GM20431 (cell line): Measurements from ENCODE around the gene MTHFD2.
"Not testable (repeated sequence)": the region's sequence is repeated elsewhere in the genome, so short reads cannot be mapped to it uniquely, and the experiment has no call there.

Experiments used
- in situ Hi-C: fragments of 300-500 bp; cut with MseI, MboI; formaldehyde crosslinking; loops from one replicate; pipeline ENCODE4 v1.15.0; 2020; ENCODE audit warnings: low sequenced_read_pairs; ENCODE audit not compliant: unreplicated experiment

Gene MTHFD2

DNA sequence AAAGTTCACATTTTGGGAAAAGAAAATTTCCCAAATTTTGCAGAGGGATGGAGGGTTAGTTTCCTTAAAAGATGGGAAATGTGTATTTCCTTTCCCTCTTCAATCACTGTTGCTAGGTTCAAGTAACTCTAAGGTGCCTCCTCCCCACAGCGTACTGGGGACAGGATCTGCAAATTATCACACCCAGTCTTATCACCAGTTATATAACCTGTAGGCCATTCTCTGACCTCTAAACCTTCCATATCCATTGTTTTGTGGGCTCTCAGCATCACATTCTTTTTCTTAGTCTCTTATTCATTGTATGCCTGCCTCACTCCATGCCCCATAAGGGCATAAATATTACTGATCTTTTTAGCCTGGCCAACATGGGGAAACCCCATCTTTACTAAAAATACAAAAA lies 3.6 kb upstream of the MTHFD2 start:
- in situ Hi-C loops: no loop called here

DNA sequence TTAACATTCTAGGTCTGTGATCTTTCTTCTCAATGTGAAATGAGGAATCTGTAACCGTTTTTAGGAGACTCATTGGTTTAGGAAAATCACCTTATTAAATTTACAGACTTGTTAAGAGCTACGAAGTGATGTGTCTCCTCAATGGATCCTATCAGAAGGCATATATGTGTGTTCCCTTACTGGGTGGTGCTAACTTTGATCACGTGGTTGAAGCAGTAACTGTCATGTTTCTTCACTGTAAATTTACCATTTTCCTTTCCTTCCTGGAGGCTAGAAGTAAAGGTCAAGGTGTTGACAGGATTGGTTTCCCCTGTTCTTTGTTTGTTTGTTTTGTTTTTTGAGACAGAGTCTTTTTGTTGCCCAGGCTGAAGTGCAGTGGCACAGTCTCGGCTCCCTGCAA lies 1.4 kb upstream of the MTHFD2 start:
- in situ Hi-C loops: no loop called here

GRCh38 chr2:74198023-74198460 lies 373 bp upstream of the MTHFD2 start:
- in situ Hi-C loops: no loop called here

DNA sequence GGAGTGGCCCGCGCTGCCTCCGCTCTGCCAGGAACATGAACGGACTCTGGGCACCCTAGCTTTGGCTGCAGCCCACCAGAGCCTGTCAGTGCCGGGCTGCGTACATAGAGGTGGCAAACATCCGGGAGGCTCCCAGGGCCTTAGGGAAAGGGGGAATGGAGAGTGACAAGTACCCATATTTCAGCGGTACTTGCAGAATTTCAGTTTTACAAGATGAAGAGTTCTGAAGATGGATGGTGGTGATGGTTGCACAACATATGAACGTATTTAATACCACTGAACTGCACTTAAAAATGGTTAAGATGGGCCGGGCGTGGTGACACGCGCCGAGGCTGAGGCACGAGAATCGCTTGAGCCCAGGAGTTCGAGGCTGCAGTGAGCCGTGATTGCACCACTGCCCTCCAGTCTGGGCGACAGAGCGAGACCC lies 873 bp downstream of the MTHFD2 start:
- in situ Hi-C loops: no loop called here

- in situ Hi-C loops: no loop called here
Observed at GRCh38 chr2:74199871-74200305, 1.5 kb downstream of the MTHFD2 start.

DNA sequence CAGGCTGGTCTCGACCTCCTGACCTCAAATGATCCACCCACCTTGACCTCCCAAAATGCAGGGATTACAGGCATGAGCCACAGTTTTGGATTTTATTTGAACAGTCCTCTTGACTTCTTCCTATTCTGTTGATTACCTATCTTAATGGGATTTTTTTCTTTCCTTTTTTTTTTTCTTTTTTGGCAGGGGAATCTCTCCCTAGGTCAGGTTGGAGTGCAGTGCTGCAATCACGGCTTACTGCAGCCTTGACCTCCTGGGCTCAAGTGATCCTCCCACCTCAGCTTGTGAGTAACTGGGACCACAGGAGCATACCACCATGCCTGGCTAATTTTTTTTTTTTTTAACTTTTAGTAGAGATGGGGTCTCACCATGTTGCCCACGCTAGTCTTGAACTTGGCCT lies 2.8 kb downstream of the MTHFD2 start:
- in situ Hi-C loops: no loop called here

- in situ Hi-C loops: no loop called here
Observed at GRCh38 chr2:74201596-74201995, 3.2 kb downstream of the MTHFD2 start.

- in situ Hi-C loops: no loop called here
Observed at GRCh38 chr2:74204436-74204835, 6.0 kb downstream of the MTHFD2 start.

GRCh38 chr2:74205113-74205512 lies 6.7 kb downstream of the MTHFD2 start:
- in situ Hi-C loops: no loop called here

DNA sequence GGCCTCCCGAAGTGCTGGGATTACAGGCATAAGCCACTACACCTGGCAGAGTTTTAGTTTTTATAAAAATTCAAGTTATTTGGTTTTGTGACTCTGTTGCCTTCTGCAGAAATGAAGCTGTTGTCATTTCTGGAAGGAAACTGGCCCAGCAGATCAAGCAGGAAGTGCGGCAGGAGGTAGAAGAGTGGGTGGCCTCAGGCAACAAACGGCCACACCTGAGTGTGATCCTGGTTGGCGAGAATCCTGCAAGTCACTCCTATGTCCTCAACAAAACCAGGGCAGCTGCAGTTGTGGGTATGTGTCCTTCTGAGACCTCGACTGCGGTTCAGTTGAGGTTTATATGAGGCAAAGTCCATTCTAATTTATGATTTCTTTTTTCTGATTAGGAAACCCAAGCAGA lies 7.2 kb downstream of the MTHFD2 start:
- in situ Hi-C loops: no loop called here

- in situ Hi-C loops: no loop called here
Observed at GRCh38 chr2:74206180-74206688, 7.8 kb downstream of the MTHFD2 start.

DNA sequence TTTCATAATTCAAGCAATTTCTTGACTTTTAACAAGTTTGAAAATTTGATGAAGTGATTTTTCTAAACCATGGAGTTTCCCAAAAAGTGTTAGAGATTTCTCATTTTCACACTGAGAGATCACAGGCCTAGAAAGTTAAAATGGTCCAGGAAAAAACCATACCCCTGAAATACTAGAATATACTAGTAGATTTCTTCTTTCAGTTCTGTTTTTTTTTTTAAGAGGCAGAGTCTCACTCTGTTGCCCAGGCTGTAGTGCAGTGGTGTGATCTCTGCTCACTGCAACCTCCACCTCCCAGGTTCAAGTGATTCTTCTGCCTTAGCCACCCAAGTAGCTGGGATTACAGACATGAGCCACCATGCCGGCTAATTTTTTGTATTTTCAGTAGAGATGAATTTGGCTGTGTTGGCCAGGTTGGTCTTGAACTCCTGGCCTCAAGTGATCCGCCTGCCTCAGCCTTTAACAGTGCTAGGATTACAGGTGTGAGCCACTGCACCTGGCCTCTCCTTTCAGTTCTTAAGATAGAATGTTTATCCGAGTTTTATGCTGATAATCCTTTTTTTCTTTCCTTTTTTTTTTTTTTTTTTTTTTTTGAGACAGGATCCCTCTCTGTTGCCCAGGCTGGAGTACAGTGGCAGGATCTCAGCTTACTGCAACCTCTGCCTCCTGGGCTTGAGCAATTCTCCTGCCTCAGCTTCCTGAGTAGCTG lies 14.4 kb downstream of the MTHFD2 start:
- in situ Hi-C loops: no loop called here

GRCh38 chr2:74215771-74216170 lies 17.4 kb downstream of the MTHFD2 start:
- in situ Hi-C loops: not testable (repeated sequence)

DNA sequence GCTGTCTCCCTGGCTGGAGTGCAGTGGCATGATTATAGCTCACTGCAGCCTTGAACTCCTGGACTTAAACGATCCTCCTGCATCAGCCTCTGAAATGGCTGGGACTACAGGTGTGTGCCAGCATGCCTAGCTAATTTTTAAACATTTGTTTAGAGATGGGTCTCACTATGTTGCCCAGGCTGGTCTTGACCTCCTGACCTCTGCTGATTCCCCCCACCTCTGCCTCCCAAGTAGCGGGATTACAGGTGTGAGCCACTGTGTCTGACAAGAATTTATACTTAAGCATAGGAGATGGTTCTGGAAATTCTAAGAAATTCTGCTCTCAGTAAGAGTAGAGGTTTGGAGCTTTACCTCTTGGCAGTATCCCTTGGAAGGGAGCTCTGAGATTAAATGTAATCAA lies 18.2 kb downstream of the MTHFD2 start:
- in situ Hi-C loops: no loop called here

DNA sequence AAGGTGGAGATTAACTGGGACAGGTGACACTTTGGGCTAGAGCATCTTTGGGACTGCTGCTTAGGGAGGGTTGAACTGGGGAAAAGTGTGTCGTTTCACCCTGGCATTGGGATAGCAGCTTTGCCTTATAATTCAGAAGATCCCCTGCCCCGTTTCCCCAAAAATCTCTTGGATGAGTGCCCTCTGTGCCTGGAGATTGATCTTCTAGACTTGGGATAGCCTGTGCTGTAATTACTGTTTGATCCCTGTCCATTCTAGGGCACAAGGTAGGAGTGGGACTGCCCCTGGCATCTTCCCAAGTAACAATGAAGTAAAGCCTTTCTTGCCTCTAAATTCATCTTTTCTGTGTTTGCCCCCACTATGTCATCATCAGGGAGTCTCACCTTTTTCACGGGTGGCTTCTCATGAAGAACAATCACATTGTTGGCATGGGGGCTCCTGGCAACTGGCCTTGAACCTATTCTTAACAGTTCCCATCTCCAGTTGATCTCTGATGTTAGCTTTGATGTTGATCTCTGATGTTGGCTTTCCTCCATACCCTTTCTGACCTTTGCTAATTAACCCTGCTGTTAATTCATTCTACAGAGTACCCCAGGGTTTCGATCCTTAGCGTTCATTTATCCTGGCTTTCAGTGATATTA lies 21.6 kb downstream of the MTHFD2 start:
- in situ Hi-C loops: no loop called here

DNA sequence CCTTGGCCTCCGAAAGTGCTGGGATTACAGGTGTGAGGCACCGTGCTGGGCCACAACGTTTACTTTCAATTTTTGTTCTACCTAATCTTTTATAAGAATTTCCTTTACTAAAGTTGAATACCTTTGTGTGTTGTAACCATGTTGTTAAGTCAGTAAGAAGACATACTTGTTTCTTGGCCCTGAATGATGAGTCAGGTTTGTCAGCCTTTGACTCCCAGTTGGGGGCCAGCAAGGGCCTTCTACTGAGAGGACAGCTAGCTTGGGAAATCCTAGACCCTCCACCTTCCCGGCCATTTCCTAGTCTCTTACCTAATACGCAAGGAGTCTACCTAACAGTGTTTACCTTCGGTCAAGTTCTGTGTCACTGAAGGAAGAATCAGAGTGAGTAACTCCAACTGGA lies 22.7 kb downstream of the MTHFD2 start:
- in situ Hi-C loops: no loop called here

DNA sequence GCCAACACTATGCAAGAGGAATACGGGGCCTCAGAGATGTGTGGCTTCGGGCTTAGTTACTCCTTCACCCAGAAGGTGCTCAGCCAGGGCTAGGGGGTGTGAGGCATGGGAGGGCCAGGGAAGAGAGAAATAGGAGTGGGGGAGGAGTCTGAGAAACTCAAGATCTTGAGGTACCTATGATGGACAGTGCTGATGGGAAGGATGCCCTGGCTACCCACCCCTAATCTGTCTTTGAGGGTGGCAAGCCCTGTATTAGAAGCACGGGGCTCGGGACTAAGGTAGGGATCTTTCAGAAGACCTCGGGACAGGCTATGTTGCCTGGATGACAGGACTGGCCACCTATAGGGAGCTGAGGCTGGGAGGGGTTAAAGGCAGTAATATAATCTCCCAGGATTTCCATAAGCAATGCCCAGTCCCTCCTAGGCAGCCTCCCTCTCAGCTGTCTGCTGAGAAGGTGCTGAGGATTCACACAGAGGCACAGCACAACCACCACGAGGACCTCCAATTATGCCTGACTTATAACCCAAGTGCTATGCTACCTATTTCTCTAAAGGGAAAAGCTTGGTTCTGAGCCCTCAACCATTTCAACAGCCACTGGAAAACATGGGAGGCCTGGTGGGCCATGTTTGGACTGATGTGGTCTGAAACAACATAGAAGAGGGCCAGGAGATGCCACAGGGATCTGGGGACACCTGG lies 23.3 kb downstream of the MTHFD2 start:
- in situ Hi-C loops: no loop called here

- in situ Hi-C loops: no loop called here
Observed at GRCh38 chr2:74222300-74222650, 23.9 kb downstream of the MTHFD2 start.

- in situ Hi-C loops: no loop called here
Observed at GRCh38 chr2:74223941-74224770, 25.7 kb downstream of the MTHFD2 start.

DNA sequence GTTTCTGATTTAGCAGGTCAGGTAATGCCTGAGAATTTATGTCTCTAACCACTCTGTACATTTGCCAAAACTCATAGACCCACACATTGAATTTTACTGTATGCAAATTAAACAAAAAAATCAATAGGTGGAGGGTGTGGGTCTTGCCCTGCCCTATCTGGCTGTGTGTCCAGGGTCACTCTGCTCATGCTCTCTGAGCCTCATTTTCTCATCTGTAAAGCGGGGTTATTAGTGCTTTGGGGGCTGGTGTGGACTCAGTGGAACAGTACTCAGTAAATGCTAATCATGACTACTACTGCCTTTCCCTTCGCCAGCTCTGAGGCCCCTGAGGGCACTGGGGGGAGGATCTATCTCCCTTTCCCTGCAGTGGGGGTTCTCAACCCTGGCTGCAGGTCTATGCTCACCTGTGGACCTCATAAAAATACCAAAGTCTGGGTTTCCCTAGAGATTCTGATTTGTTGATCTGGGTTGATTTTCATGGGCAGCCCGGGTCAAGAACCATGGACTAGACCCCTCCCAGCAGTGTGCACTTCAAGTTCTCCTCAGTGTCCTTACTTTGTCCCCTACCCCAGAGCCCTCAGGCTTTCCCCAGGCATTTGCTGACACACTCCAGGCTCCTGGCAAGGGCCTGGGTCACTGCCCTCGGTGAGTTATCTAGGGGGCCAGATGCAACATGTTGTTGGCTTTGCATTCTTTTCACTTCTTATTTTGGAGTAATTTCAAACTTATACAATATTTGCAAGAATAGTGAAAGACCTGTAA lies 27.5 kb downstream of the MTHFD2 start:
- in situ Hi-C loops: no loop called here
